ENCODE data around the gene CELF2.

DNA sequence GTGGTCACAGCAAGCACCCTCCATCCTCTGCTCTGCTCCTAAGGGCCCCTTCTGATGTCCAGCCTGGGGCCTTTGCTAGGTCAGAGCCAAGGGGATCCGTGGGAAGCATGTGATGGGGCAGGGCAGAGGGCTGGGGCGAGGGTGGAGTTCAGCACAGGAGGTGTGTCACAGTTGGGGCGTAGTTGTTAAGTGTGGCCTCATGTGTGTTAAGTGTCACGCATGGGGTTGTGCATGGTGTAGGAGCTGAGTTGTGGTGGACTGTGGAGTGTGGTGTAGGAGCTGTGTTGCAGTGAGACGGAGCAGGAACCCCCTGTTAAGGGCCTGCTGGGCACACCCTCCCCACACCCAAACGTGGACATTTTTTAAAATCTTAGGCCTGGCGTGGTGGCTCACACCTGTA lies 345.8 kb downstream of the CELF2 start:
- TF ChIP-seq, protein P1, sequence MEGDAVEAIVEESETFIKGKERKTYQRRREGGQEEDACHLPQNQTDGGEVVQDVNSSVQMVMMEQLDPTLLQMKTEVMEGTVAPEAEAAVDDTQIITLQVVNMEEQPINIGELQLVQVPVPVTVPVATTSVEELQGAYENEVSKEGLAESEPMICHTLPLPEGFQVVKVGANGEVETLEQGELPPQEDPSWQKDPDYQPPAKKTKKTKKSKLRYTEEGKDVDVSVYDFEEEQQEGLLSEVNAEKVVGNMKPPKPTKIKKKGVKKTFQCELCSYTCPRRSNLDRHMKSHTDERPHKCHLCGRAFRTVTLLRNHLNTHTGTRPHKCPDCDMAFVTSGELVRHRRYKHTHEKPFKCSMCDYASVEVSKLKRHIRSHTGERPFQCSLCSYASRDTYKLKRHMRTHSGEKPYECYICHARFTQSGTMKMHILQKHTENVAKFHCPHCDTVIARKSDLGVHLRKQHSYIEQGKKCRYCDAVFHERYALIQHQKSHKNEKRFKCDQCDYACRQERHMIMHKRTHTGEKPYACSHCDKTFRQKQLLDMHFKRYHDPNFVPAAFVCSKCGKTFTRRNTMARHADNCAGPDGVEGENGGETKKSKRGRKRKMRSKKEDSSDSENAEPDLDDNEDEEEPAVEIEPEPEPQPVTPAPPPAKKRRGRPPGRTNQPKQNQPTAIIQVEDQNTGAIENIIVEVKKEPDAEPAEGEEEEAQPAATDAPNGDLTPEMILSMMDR (IDR thresholded peaks at IDR 0.05; ENCODE audit: poor library complexity) = no peak
- no peak for TF ChIP-seq EZH2phosphoT487 (IDR thresholded peaks at IDR 0.05; ENCODE audit: low read depth, severe bottlenecking, unreplicated experiment)

Measured in hepatocyte (in vitro differentiated cells).